NCI-H2196 treated with DMSO at 0.1 percent for 48 hours (cell line): ENCODE results near the gene SCYGR6.

Experiments used
- DNase-seq: peaks from one replicate; lab custom pipeline; 2025; ENCODE audit not compliant: unreplicated experiment; lab: John Stamatoyannopoulos, UW

SCYGR6 gene

GRCh38 chr2:227716501-227716900 is 8.1 kb downstream of the SCYGR6 start:
- DNase-seq: no peak

GRCh38 chr2:227713291-227713690 is 11.3 kb downstream of the SCYGR6 start:
- DNase-seq: no peak

- no peak for DNase-seq
These were observed 13.6 kb downstream of the SCYGR6 start for GRCh38 chr2:227710986-227711385.

DNA sequence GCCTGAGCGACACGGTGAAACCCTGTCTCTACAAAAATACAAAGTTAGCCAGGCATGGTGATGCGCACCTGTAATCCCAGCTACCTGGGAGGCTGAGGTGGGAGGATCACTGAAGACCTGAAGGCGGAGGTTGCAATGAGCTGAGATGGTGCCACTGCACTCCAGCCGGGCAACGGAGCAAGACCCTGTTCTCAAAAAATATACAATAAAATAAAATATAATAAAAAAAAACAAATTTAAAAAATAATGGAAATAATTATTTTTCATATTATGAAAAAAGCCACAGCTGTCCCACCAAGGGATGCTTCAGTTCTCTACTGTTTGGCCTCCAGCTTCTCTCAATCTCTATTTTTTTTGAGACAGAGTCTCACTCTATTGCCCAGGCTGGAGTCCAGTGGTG is 17.2 kb downstream of the SCYGR6 start:
- DNase-seq: no peak

DNA sequence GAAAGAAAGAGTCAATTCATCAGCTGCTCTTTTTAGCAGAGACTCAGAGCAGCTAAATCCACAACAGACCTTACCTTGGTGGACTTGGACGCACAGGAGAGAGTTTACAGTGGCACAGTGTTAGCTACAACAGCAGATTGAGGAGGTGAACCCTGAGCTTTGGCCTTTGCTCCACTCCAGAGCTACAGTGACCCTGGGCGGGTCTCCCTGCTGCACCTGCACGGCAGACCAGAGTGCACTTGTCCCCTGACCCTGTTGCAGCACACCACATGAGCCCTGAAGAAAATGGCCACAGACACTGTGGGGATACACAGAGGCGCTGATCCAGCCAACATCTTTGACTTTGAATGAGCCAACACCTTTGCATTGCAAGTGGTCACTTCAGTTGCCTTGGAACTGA is 17.7 kb downstream of the SCYGR6 start:
- no peak for DNase-seq

DNA sequence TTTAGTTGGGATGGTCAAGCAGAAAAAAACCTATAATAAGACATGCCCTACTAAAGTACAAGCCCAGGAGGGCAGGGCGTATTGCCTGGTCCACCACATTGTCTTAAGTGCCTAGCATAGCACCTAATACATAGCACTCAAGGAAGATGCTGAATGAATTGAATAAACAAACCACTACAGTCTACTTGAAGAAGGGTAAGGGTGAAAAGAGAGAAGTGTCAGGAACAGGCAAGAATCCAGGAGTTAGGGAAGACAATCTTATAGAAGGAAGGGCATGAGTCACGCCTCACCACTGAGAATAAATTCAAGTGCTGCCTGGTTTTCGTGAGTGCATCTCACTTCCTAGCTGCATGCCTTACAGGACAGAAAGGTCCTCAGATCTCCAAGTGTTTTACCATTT is 20.6 kb downstream of the SCYGR6 start:
- DNase-seq: no peak

- DNase-seq: no peak
These were observed 21.3 kb downstream of the SCYGR6 start for GRCh38 chr2:227703280-227703732.

- no peak for DNase-seq
These were observed 23.0 kb downstream of the SCYGR6 start for GRCh38 chr2:227701556-227701955.

DNA sequence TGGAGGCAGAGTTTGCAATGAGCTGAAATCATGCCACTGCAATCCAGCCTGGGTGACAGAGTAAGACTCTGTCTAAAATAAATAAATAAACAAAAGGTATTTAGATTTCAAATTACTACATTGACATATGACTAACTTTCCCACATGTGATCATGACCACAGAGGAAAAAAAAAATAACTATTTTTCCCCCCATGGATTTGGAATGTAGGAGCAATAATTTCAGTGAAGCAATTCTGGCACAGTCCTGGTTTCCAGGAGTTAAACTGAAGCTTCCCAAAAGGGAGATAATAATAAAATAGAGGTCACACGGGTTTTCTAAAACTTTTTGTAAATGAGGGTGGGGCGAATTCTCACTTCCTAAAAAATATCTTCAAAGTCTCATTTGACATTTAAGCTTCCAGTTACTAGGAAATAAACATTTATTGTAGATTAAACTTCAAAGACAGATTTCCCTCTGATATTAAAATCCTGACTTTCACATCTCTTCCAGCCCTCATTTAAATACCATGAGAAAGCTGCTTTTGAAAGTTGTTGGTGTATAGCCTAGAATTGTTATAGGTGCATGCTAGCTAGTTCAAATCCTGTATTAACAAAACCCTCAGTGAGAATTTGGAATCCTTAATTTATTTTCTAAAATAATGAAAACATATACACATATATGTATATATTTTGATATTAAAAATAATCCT is 27.4 kb downstream of the SCYGR6 start:
- DNase-seq: no peak

- no peak for DNase-seq
These were observed 37.4 kb downstream of the SCYGR6 start for GRCh38 chr2:227687189-227687588.

DNA sequence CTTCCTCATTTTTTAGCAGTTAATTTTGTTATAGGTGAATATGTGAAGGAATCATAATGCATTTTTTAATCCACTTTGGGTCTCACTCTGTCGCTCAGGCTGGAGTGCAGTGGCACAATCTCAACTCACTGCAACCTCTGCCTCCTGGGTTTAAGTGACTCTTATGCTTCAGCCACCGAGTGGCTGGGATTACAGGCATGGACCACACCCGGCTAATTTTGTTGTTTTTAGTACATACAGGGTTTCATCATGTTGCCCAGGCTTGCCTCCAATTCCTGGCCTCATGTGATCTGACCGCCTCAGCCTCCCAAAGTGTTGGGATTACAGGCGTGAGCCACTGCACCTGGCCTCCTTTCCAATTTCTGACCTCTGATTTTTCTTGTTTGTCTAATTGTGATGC is 40.3 kb downstream of the SCYGR6 start:
- no peak for DNase-seq

GRCh38 chr2:227677928-227678327 is 46.6 kb downstream of the SCYGR6 start:
- no peak for DNase-seq

GRCh38 chr2:227674485-227674884 is 50.1 kb downstream of the SCYGR6 start:
- no peak for DNase-seq
